ENCODE data around the gene CTDSPL2.

- TF ChIP-seq, protein P1, sequence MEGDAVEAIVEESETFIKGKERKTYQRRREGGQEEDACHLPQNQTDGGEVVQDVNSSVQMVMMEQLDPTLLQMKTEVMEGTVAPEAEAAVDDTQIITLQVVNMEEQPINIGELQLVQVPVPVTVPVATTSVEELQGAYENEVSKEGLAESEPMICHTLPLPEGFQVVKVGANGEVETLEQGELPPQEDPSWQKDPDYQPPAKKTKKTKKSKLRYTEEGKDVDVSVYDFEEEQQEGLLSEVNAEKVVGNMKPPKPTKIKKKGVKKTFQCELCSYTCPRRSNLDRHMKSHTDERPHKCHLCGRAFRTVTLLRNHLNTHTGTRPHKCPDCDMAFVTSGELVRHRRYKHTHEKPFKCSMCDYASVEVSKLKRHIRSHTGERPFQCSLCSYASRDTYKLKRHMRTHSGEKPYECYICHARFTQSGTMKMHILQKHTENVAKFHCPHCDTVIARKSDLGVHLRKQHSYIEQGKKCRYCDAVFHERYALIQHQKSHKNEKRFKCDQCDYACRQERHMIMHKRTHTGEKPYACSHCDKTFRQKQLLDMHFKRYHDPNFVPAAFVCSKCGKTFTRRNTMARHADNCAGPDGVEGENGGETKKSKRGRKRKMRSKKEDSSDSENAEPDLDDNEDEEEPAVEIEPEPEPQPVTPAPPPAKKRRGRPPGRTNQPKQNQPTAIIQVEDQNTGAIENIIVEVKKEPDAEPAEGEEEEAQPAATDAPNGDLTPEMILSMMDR (IDR thresholded peaks at IDR 0.05 in 4 of 5, conservative IDR thresholded peaks at IDR 0.05 in 1 of 5), result no peak
- no peak for TF ChIP-seq POLR2A (IDR thresholded peaks at IDR 0.05)
Observed at GRCh38 chr15:44394562-44394961, 32.9 kb upstream of the CTDSPL2 start.
